AML-193 (cell line): Measurements from ENCODE around the gene DIAPH1.

Experiments used
- DNase-seq, 2 experiments: peaks; one replicate each; lab custom pipeline; 2025; lab: John Stamatoyannopoulos, UW

Gene DIAPH1

DNA sequence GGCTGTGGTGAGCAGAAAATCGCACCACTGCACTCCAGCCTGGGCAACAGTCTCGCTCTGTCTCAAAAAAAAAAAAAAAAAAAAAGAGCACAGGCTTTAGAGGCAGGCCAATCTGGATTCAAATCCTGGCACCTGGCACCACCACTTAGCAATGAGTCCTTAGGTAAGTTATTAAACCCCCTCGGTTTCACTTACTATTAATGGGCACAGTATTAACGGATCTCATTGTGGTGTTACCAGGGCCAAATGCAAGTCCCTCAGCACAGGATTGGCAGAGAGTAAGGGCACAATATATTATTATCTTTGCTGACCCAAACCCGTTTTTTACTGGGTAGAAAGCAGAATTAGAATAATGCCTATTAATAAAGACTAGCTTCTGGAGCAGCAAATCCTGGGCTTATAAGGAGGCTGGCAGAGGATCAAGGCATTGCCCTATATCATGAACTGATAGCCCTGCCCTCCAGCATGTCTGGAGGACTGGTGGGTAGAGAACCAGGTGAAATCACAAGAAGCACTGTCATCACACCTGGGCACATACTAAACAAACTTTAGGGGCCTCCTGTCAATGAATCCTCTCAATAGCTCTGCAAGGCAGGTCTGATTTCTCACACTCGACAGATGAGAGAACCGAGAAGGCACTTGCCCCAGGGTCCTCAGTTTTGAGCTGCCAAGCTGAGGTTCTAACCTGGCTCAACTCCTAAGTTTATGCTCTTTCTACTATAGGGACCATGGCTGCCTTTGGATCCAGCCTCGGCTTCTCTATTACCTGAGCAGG is 112.2 kb downstream of the DIAPH1 start:
- no peak for DNase-seq

DNA sequence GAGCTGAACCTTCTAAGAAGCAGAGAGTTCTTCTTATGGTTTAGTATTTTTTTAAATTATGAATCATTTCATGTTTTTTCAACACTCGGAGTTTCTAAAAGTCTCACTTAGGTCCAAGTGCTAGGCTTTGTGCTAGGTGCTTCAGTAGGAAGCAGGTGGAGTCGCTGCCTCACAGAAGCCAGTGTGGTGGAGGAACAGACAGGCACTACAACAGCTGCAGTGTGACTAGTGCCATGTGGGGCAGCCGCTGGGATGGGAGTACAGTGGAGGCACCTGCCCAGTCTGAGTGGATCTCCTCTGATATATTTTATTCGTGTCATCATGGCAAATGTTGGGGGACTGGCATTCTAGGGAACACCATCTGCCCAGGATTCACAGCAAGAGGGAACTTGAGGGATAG is 114.6 kb downstream of the DIAPH1 start:
- DNase-seq = no peak

DNA sequence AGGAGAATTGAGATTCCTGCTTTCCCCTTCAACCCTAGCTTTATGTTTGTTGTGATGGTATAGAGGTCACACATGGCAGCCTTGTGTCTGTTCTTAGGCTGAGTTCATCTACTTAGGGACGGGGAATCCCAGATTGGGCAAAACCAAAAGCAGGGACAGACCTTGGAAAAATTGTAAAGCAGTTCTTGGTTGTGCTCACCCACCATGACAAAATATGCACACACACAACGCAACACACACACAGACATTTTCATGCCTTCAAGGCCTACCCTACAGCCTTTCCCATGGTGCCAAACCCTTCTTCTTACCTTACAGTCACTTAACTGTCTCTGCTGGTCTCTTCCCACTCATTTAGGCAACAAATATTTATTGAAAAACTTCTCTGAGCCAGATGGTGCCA is 115.1 kb downstream of the DIAPH1 start:
- DNase-seq = no peak

DNA sequence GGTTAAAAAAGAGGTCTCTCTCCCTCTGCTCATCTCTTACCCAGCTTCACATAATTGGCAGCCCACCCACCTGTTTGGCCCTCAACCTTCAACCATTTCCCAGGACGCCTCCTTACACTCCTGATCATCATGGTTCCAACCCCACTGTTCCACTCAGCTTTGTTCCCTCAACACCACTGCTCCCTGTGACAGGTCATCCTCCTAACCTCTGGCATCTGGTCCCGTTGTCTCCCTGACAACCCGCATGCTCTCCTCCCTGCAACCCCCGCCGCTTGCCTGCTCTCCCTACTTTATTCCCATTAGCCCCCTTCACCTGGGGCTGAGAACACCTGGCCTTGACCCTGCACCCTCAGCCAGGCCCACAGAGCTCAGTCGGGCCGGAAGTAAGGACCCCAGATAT is 117.0 kb downstream of the DIAPH1 start:
- no peak for DNase-seq

DNA sequence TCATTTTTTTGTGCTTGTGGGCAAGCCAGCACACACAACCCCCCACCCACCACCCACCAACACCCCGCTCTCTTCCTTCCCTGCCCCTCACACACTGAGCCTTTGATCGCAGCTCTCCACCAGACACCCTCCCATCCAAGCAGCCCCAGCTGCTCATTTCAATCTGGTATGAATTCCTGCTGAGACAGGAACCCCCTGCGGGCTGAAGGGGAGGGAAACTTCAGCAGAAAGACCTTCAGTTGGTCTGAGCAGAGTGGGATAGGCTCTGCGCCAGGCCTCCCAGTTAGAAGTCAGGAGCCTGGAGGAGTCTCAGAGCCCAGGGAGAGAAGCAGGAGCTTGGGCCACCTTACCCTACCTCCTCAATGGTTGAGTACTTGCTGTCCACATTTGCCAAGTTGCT is 122.8 kb downstream of the DIAPH1 start:
- DNase-seq = no peak

DNA sequence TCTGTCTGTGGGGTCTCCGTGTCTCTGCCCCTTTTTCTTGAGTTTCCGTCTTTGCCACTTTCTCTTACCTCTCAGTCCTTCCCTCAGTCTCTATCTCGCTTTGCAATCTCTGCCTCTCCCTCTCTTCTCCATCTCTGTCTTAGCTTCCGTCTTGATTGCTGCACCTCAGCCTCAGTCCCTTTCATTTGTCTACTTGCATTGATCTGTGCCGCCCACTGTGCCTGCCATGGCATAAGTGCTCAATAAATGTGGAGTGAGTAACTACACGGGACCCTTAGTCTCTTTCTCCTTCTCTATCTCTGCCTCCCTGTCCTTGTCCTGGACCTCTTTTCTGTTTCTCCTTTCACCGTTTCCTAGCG is 123.4 kb downstream of the DIAPH1 start:
- no peak for DNase-seq

DNA sequence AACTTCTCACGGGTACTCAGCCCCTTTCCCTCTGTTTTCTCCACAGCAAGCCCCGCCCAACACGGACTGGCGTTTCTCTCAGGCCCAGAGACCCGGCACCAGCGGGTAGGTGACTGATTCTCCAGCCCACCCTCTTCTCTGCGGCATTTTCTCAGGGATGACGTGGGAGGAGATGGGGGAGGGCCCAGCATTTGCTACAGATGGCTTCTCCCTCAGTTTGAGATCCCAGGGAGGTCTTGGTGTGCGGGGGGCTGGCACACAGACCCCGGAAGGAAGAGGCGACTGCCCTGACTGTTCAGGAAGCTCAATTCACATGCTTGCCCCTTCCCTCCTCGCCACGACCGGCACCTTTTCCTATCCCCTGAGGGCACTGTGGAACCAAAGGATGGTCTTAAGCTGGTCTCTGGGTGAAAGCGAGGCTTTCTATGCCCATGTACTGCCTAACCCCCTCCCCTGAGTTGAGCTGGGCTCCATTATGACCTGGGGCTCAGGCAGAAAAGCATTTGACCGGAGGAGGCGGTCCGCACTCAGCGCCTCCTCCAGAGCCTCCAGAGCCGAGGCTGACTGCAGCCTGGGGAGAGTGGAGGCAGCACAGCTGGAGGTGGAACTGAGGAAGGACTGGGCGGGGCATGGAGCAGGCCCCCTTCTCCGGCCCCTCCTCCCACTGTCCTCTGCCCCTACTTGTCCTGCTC is 123.9 kb downstream of the DIAPH1 start:
- no peak for DNase-seq

DNA sequence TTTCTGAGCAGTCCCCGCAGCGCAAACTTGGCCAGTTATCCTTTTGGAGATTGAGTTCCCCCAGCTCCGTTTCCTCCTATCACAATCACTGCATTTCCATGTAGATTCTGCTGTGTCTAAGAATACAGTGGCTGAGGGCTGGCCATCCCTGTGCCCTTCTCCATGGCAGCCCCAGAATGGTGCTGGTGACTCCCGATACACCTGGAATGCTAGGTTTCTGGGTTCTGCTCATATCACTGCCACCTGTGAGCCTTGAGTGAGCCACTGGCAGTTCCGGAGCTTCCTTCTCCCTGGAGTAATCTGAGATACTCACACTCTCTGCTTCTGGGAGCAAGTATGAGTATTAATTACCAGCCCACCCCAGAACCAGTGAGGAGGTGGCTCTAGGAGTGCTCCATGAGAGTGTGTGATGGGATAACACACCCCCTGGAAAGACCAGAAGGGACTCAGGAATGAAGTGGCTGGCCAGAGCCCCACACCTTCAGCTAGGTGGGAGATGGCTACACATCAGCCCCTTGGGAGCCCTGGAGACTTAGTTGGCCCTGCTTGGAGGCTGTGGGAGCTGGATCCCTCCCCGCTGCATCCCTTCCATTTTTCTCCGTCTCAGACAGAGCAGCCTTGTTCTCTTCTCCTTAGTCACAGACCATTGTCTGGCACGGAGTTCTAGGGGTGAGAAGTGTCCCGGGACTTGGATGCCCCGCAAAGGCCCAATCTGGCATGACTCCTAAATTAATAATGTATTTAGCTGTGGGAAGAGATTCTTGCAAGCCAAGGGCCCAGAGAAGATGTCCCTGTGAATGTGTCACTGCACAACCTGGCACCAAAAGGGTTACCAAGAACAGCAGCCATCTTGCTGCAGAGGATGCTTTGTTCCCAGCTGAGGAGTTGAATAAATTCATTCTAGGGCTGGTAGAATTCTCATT is 125.0 kb downstream of the DIAPH1 start:
- DNase-seq = no peak

DNA sequence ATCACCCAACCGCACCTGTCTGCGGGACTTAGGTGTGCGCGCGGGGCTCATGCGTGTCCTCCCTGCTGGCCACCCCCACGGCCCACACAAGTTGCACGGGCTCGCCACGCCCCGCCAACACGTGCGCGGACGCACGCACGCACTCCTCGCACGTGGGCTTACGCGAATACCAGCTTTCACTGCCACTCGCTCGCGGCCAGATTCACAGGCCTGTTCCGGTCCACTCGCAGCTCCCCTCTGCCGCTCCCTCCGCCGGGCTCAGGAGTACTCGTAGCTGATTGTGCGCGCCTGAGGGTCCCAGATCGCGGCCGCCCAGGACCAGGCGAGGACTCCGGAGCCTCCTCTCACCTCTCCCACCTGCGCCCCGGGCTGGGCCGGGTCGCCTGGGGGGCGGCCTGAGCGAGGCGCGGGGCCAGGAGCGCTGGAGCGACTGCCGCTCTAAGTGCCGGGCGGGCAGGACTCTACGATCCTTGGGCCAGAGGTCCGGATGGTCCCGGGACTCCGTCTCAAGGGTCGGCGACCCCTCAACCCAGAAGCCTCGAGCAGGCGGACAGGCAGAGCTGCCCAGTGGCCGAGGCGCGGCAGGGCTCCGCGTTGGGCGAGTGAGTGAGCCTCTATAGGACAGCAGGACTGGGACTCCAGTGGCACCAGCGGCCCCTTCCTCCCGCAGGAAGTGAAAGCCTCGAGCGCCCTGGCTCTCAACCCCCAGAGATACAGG is 126.5 kb downstream of the DIAPH1 start:
- DNase-seq = no peak

DNA sequence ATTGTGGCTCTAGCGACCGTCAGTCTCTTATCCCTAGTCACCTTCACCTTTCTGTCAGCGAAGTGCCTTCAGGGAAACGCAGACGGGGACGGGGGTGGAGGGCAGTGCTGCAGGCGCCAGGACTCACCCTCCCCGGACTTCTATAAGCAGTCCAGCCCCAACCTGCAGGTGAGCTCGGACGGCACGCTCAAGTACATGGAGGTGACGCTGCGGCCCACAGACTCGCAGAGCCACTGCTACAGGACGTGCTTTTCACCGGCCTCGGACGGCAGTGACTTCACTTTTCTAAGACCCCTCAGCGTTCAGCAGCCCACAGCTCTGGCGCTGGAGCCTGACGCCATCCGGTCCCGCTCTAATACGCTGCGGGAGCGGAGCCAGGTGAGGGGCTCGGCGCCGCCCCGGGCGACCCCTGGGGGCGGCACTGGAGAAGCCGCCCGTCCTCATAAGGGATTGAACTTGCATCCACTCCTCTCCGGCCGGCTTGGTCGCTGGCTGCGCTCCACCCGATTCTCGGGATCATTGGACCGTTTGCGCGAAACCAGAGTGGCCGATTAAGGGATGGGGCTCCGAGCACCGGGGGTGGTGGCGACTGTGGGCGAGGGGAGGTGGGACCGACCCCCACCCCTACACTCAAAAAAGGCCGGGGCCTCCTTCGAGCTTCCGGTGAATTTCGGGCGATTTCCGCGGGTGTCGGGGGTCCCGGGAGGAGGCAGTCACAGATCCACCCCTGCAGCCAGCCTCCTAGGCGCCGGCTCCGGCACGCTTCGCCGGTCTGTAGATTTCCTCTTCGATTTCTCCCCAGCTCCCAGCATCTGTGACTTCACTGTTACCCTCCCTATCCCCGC is 127.3 kb downstream of the DIAPH1 start:
- DNase-seq = no peak

DNA sequence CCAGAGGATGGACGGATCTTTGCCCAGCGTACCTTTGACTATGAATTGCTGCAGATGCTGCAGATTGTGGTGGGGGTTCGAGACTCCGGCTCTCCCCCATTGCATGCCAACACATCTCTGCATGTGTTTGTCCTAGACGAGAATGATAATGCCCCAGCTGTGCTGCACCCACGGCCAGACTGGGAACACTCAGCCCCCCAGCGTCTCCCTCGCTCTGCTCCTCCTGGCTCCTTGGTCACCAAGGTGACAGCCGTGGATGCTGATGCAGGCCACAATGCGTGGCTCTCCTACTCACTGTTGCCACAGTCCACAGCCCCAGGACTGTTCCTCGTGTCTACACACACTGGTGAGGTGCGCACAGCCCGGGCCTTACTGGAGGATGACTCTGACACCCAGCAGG is 128.0 kb downstream of the DIAPH1 start:
- DNase-seq = no peak

DNA sequence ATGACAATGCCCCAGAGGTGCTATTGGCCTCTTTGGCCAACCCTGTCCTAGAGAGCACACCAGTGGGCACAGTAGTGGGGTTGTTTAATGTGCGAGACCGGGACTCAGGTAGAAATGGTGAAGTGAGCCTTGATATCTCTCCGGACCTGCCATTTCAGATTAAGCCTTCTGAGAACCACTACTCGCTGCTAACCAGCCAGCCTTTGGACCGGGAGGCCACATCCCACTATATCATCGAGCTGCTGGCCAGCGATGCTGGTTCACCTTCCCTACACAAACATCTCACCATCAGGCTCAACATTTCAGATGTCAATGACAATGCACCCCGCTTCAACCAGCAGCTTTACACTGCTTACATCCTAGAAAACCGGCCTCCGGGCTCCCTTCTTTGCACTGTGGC is 128.5 kb downstream of the DIAPH1 start:
- no peak for DNase-seq

DNA sequence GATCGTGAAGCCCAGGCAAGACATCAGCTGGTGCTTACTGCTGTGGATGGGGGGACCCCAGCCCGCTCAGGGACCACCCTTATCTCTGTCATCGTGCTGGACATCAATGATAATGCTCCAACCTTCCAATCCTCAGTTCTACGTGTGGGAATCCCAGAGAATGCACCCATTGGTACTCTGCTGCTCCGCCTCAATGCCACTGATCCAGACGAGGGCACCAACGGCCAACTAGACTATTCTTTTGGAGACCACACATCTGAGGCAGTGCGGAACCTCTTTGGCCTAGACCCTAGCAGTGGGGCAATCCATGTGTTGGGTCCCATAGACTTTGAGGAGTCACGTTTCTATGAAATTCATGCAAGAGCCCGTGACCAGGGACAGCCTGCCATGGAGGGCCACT is 129.0 kb downstream of the DIAPH1 start:
- DNase-seq = no peak

DNA sequence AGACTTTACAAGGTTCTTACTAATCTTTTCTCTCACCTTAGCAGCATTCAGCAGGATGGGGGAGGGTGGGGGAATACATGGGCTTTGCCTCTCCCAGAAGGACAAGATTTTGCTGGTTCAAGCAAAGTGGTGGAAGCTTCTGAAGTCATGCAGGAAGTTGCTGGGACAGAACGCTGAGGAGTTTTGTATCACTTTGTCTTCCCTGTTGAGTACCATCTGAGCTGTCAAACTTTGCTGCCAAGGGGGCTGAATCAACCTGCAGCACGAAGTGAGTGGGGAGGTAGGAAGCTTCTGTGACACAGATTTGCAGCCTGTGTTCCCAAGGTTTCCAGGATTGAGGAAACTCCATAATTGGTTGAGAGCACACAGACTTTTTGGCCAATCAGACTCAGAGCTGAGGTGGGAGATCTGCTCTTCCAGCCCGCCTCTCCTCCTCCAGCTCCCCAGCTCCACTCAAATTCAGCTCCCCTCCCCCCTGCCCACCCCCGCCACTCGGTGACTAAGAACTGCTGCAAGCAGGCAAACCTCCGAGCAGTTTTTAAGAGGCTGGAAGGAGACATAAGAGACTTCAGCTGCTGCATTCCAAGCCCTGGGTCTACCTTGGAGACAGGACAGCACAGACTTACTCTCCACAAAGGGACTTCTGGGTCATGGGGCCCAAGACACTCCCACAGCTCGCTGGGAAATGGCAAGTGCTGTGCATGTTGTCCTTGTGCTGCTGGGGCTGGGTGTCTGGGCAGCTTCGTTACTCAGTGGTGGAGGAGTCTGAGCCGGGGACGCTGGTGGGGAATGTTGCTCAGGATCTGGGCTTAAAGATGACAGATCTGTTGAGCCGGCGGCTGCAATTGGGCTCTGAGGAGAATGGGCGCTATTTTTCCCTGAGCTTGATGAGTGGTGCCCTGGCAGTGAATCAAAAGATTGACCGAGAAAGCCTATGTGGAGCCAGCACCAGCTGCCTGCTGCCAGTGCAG is 129.9 kb downstream of the DIAPH1 start, which contains the start of gene PCDHGC5:
PCDHGC5 (plus strand) TSS at position 491 of the 971 bp plus-strand sequence; CDS start at position 651, 160 bp downstream.
- DNase-seq = no peak

DNA sequence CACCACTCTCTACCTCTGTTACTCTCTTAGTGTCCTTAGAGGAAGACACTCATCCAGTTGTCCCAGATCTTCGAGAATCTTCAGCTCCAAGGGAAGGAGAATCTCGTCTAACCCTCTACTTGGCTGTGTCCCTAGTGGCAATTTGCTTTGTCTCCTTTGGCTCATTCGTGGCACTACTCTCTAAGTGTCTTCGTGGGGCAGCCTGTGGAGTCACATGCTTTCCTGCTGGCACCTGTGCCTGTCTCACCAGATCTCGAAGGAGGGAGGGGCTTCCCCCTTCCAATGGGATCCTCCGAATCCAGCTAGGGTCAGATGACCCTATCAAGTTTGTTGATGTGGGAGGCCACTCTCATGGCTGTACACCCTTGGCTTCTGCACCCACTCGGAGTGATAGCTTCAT is 131.7 kb downstream of the DIAPH1 start:
- no peak for DNase-seq

DNA sequence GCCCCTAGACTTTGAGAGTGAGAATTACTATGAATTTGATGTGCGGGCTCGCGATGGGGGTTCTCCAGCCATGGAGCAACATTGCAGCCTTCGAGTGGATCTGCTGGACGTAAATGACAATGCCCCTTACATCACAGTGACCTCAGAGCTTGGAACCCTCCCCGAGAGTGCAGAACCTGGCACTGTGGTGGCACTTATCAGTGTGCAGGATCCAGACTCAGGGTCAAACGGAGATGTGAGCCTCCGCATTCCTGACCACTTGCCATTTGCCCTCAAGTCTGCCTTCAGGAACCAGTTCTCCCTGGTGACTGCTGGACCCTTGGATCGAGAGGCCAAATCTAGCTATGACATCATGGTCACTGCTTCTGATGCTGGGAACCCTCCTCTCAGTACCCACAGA is 132.7 kb downstream of the DIAPH1 start:
- no peak for DNase-seq

DNA sequence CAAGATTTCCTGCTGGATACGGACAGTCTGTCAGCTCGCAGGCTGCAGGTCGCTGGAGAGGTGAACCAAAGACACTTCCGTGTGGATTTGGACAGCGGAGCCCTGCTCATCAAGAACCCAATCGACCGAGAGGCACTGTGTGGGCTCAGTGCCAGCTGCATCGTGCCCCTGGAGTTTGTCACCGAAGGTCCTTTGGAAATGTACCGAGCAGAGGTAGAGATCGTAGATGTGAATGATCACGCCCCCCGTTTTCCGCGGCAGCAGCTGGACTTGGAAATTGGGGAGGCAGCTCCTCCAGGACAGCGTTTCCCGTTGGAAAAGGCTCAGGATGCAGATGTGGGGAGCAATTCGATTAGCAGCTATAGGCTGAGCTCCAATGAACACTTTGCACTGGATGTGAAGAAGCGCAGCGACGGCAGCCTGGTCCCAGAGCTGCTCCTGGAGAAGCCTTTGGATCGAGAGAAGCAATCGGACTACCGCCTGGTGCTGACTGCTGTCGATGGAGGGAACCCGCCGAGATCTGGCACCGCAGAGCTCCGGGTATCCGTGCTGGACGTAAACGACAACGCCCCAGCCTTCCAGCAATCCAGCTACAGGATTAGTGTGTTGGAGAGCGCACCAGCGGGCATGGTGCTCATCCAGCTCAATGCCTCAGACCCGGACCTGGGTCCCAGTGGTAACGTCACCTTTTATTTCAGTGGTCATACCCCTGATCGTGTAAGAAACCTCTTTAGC is 133.3 kb downstream of the DIAPH1 start:
- DNase-seq = no peak

DNA sequence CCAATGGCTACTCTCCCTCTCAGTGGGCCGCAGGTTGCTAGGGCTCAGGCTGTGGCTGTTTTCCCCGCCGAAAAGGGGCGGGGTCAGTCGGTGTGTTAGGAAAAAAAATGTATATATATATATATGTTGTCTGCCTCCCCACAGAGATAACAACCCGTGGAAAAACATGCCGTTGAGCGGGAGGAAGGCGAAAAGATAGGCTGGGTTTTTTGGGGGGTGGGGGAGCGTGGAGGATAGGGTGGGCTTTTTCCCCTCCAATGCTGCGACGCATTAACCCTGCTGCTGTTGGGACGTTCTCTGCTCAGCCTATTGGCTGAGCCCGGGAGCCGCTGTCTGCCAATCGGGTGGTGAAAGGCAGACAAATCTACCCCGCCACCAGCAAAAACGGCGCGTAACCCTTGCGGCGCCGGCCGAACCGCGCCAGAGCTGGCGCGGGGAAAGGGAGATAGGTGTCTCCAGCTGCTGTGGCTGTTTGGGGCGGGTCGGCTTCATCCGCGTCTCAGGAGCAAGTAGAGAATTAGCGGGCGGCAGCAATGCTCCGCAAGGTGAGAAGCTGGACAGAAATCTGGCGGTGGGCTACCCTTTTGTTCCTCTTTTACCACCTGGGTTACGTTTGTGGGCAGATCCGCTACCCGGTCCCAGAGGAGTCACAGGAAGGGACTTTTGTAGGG is 134.0 kb downstream of the DIAPH1 start, which contains the start of gene PCDHGC4:
PCDHGC4 (plus strand) TSS at position 390 of the 671 bp plus-strand sequence; CDS start at position 534, 144 bp downstream.
- DNase-seq = no peak

DNA sequence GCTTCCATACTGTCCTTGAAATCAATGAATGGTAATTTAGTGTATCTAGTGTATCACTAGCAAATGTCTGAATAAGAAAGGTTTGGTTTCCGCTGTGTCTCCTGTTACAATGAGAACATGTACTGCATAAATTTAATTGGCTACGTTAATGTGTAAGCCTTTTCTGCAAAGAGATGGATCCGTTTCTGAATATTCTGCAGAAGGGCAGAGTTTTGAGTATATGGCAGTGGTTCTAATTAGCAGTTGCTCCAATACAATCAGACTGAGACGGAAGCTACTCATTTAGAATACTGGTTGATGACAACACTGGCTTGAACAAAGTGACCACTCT is 134.5 kb downstream of the DIAPH1 start:
- DNase-seq = no peak
